ENCODE results near the gene TET3.

The TET3 gene

GRCh38 chr2:73970141-73970803 lies 14.4 kb upstream of the TET3 start:
- Histone ChIP-seq H3K27me3 (ENCODE audit: control insufficient read depth, insufficient read depth, low read length) (no peaks in the 10 kb centered on the region), H3K4me1 (ENCODE audit: control insufficient read depth, insufficient read depth, low read length) (peaks cover 5% of the 10 kb centered on the region), H3K4me3 (ENCODE audit: low read length) (no peak overlapping the region), H3K27ac (ENCODE audit: low read depth, low read length) (no peak overlapping the region), H3K9ac (ENCODE audit: low read length) (no peak overlapping the region), H3K36me3 (ENCODE audit: control insufficient read depth, insufficient read depth, low read length) (no peaks in the 10 kb centered on the region)

- Histone ChIP-seq H3K4me3 (ENCODE audit: low read length) (peak overlapping the region; percentile 41), H3K27ac (ENCODE audit: low read depth, low read length) (no peak overlapping the region), H3K27me3 (ENCODE audit: control insufficient read depth, insufficient read depth, low read length) (no peaks in the 10 kb centered on the region)
These were observed 13.7 kb upstream of the TET3 start for GRCh38 chr2:73970850-73971471.

GRCh38 chr2:73971722-73972121 lies 13.0 kb upstream of the TET3 start:
- Histone ChIP-seq H3K36me3 (ENCODE audit: control insufficient read depth, insufficient read depth, low read length) (no peaks in the 10 kb centered on the region), H3K4me1 (ENCODE audit: control insufficient read depth, insufficient read depth, low read length) (peaks cover 5% of the 10 kb centered on the region), H3K27me3 (ENCODE audit: control insufficient read depth, insufficient read depth, low read length) (no peaks in the 10 kb centered on the region), H3K27ac (ENCODE audit: low read depth, low read length) (no peak overlapping the region), H3K9ac (ENCODE audit: low read length) (no peak overlapping the region), H3K4me3 (ENCODE audit: low read length) (no peak overlapping the region)

More at GRCh38 chr2:73970850-73971471, 13.7 kb upstream of the TET3 start:
- peaks cover 5% of the 10 kb centered on the region for H3K4me1 ChIP-seq (ENCODE audit: control insufficient read depth, insufficient read depth, low read length)
- no peak overlapping the region for H3K9ac ChIP-seq (ENCODE audit: low read length)
- no peaks in the 10 kb centered on the region for H3K36me3 ChIP-seq (ENCODE audit: control insufficient read depth, insufficient read depth, low read length)

- no peak overlapping the region for H3K9ac ChIP-seq (ENCODE audit: low read length)
- H3K27me3 ChIP-seq (ENCODE audit: control insufficient read depth, insufficient read depth, low read length): no peaks in the 10 kb centered on the region
- H3K4me3 ChIP-seq (ENCODE audit: low read length): no peak overlapping the region
- no peak overlapping the region for H3K27ac ChIP-seq (ENCODE audit: low read depth, low read length)
- H3K4me1 ChIP-seq (ENCODE audit: control insufficient read depth, insufficient read depth, low read length): peaks cover 5% of the 10 kb centered on the region
- H3K36me3 ChIP-seq (ENCODE audit: control insufficient read depth, insufficient read depth, low read length): no peaks in the 10 kb centered on the region
These were observed 11.9 kb upstream of the TET3 start for GRCh38 chr2:73972846-73973245.

GRCh38 chr2:73975731-73976130 lies 9.0 kb upstream of the TET3 start:
- Histone ChIP-seq H3K36me3 (ENCODE audit: control insufficient read depth, insufficient read depth, low read length) (no peaks in the 10 kb centered on the region), H3K27ac (ENCODE audit: low read depth, low read length) (no peak overlapping the region), H3K9ac (ENCODE audit: low read length) (no peak overlapping the region), H3K27me3 (ENCODE audit: control insufficient read depth, insufficient read depth, low read length) (no peaks in the 10 kb centered on the region), H3K4me1 (ENCODE audit: control insufficient read depth, insufficient read depth, low read length) (peaks cover 3% of the 10 kb centered on the region), H3K4me3 (ENCODE audit: low read length) (no peak overlapping the region)

GRCh38 chr2:73976803-73977202 lies 7.9 kb upstream of the TET3 start:
- H3K9ac ChIP-seq (ENCODE audit: low read length): no peak overlapping the region
- H3K27ac ChIP-seq (ENCODE audit: low read depth, low read length): no peak overlapping the region
- H3K36me3 ChIP-seq (ENCODE audit: control insufficient read depth, insufficient read depth, low read length): no peaks in the 10 kb centered on the region
- no peak overlapping the region for H3K4me3 ChIP-seq (ENCODE audit: low read length)
- no peaks in the 10 kb centered on the region for H3K27me3 ChIP-seq (ENCODE audit: control insufficient read depth, insufficient read depth, low read length)
- no peaks in the 10 kb centered on the region for H3K4me1 ChIP-seq (ENCODE audit: control insufficient read depth, insufficient read depth, low read length)

GRCh38 chr2:73977466-73977865 lies 7.2 kb upstream of the TET3 start:
- H3K27ac ChIP-seq (ENCODE audit: low read depth, low read length): no peak overlapping the region
- no peaks in the 10 kb centered on the region for H3K27me3 ChIP-seq (ENCODE audit: control insufficient read depth, insufficient read depth, low read length)
- no peaks in the 10 kb centered on the region for H3K36me3 ChIP-seq (ENCODE audit: control insufficient read depth, insufficient read depth, low read length)
- H3K4me3 ChIP-seq (ENCODE audit: low read length): no peak overlapping the region
- no peak overlapping the region for H3K9ac ChIP-seq (ENCODE audit: low read length)
- no peaks in the 10 kb centered on the region for H3K4me1 ChIP-seq (ENCODE audit: control insufficient read depth, insufficient read depth, low read length)

GRCh38 chr2:73979021-73979420 lies 5.7 kb upstream of the TET3 start:
- no peak overlapping the region for H3K9ac ChIP-seq (ENCODE audit: low read length)
- H3K4me1 ChIP-seq (ENCODE audit: control insufficient read depth, insufficient read depth, low read length): no peaks in the 10 kb centered on the region
- no peaks in the 10 kb centered on the region for H3K27me3 ChIP-seq (ENCODE audit: control insufficient read depth, insufficient read depth, low read length)
- H3K36me3 ChIP-seq (ENCODE audit: control insufficient read depth, insufficient read depth, low read length): no peaks in the 10 kb centered on the region
- H3K4me3 ChIP-seq (ENCODE audit: low read length): no peak overlapping the region
- H3K27ac ChIP-seq (ENCODE audit: low read depth, low read length): no peak overlapping the region

- H3K27ac ChIP-seq (ENCODE audit: low read depth, low read length): no peak overlapping the region
- H3K36me3 ChIP-seq (ENCODE audit: control insufficient read depth, insufficient read depth, low read length): no peaks in the 10 kb centered on the region
- no peaks in the 10 kb centered on the region for H3K27me3 ChIP-seq (ENCODE audit: control insufficient read depth, insufficient read depth, low read length)
- no peaks in the 10 kb centered on the region for H3K4me1 ChIP-seq (ENCODE audit: control insufficient read depth, insufficient read depth, low read length)
- H3K4me3 ChIP-seq (ENCODE audit: low read length): no peak overlapping the region
- no peak overlapping the region for H3K9ac ChIP-seq (ENCODE audit: low read length)
These were observed 5.0 kb upstream of the TET3 start for GRCh38 chr2:73979686-73980085.

- Histone ChIP-seq H3K27ac (ENCODE audit: low read depth, low read length) (no peak overlapping the region), H3K36me3 (ENCODE audit: control insufficient read depth, insufficient read depth, low read length) (no peaks in the 10 kb centered on the region), H3K4me3 (ENCODE audit: low read length) (no peak overlapping the region), H3K9ac (ENCODE audit: low read length) (no peak overlapping the region), H3K27me3 (ENCODE audit: control insufficient read depth, insufficient read depth, low read length) (no peaks in the 10 kb centered on the region), H3K4me1 (ENCODE audit: control insufficient read depth, insufficient read depth, low read length) (no peaks in the 10 kb centered on the region)
These were observed 4.1 kb upstream of the TET3 start for GRCh38 chr2:73980566-73980965.

- Histone ChIP-seq H3K9ac (ENCODE audit: low read length) (peak overlapping the region; percentile 39), H3K4me3 (ENCODE audit: low read length) (peak overlapping the region; percentile 70)
These were observed 3.4 kb upstream of the TET3 start for GRCh38 chr2:73981081-73982001.

GRCh38 chr2:73982140-73982617 lies 2.5 kb upstream of the TET3 start:
- no peak overlapping the region for H3K27ac ChIP-seq (ENCODE audit: low read depth, low read length)
- no peaks in the 10 kb centered on the region for H3K4me1 ChIP-seq (ENCODE audit: control insufficient read depth, insufficient read depth, low read length)

More at GRCh38 chr2:73981081-73982001, 3.4 kb upstream of the TET3 start:
- H3K4me1 ChIP-seq (ENCODE audit: control insufficient read depth, insufficient read depth, low read length): no peaks in the 10 kb centered on the region
- no peak overlapping the region for H3K27ac ChIP-seq (ENCODE audit: low read depth, low read length)
- H3K27me3 ChIP-seq (ENCODE audit: control insufficient read depth, insufficient read depth, low read length): no peaks in the 10 kb centered on the region
- no peaks in the 10 kb centered on the region for H3K36me3 ChIP-seq (ENCODE audit: control insufficient read depth, insufficient read depth, low read length)

More at GRCh38 chr2:73982140-73982617, 2.5 kb upstream of the TET3 start:
- Histone ChIP-seq H3K27me3 (ENCODE audit: control insufficient read depth, insufficient read depth, low read length) (no peaks in the 10 kb centered on the region), H3K36me3 (ENCODE audit: control insufficient read depth, insufficient read depth, low read length) (no peaks in the 10 kb centered on the region), H3K9ac (ENCODE audit: low read length) (no peak overlapping the region), H3K4me3 (ENCODE audit: low read length) (peak overlapping the region; percentile 70)
